ENCODE measurements around the gene RHCG. TPM values are rescaled to one million over a fixed set of nuclear protein-coding genes. Genes with fewer than 3 reads are reported as not detected.

Gene RHCG
- total RNA-seq, 1 experiment from 2014 or later, result 0.28 TPM

GRCh38 chr15:89450076-89451006 is 46.0 kb downstream of the RHCG start:
- Mint-ChIP-seq H3K36me3 (ENCODE audit: insufficient read depth in 1 of 3, low read depth in 3 of 3) (no peaks in the 10 kb centered on the region), H3K9me3 (no peaks in the 10 kb centered on the region; a peak in 1 of 5 replicates), H3K4me3 (no peak overlapping the region), H3K27me3 (ENCODE audit: low read depth) (peaks cover 50% of the 10 kb centered on the region), H3K4me1 (peaks cover 24 to 25% of the 10 kb centered on the region in 2 experiments), H3K27ac (no peak overlapping the region; a peak in 1 of 7 replicates)
- H2BK5ac ChIP-seq (ENCODE audit: insufficient read length, low read length), result no peak overlapping the region
- H3K79me2 ChIP-seq (ENCODE audit: insufficient read depth, low read length), result no peaks in the 10 kb centered on the region
- no peak overlapping the region for H4K91ac ChIP-seq (ENCODE audit: insufficient read length, low read depth, low read length)
- H3K18ac ChIP-seq (ENCODE audit: insufficient read length, low read depth, low read length), result no peak overlapping the region
- no peaks in the 10 kb centered on the region for H3K9me3 ChIP-seq (ENCODE audit: control insufficient read depth, low read depth, low read length)
- no peak overlapping the region for H2AFZ ChIP-seq (ENCODE audit: low read length)
- H3K4ac ChIP-seq (ENCODE audit: low read depth, low read length), result no peak overlapping the region
- no CpG with 5 or more reads among the region's 11 CpGs for WGBS (ENCODE audit: extremely low coverage, insufficient read length, low lambda C conversion rate)
- H2BK20ac ChIP-seq (ENCODE audit: low read depth, low read length, poor library complexity, severe bottlenecking), result no peak overlapping the region
- H3K14ac ChIP-seq (ENCODE audit: insufficient read depth, low read length), result no peak overlapping the region
- H3K79me1 ChIP-seq (ENCODE audit: insufficient read depth, low read depth, low read length, poor library complexity, severe bottlenecking), result no peaks in the 10 kb centered on the region
- H3K56ac ChIP-seq (ENCODE audit: insufficient read length, low read depth, low read length), result no peak overlapping the region
- H4K5ac ChIP-seq (ENCODE audit: insufficient read length, low read depth, low read length), result no peak overlapping the region
- no peak overlapping the region for H4K8ac ChIP-seq (replicated peaks; ENCODE audit: insufficient read length, low read depth, low read length)
- no peak overlapping the region for H3K4me2 ChIP-seq (ENCODE audit: insufficient read depth, insufficient read length, low read length)
- H3K23me2 ChIP-seq (ENCODE audit: insufficient read length, low read depth, low read length, poor library complexity, severe bottlenecking), result no peaks in the 10 kb centered on the region
- H3K23ac ChIP-seq (ENCODE audit: insufficient read length, low read depth, low read length), result no peak overlapping the region
- H2BK12ac ChIP-seq (ENCODE audit: insufficient read length, low read depth, low read length), result no peak overlapping the region
- H2BK15ac ChIP-seq (ENCODE audit: low read depth, low read length), result no peak overlapping the region
- no peak overlapping the region for H3K27ac ChIP-seq (ENCODE audit: insufficient read length, low read depth, low read length)
- TF ChIP-seq, protein P1, sequence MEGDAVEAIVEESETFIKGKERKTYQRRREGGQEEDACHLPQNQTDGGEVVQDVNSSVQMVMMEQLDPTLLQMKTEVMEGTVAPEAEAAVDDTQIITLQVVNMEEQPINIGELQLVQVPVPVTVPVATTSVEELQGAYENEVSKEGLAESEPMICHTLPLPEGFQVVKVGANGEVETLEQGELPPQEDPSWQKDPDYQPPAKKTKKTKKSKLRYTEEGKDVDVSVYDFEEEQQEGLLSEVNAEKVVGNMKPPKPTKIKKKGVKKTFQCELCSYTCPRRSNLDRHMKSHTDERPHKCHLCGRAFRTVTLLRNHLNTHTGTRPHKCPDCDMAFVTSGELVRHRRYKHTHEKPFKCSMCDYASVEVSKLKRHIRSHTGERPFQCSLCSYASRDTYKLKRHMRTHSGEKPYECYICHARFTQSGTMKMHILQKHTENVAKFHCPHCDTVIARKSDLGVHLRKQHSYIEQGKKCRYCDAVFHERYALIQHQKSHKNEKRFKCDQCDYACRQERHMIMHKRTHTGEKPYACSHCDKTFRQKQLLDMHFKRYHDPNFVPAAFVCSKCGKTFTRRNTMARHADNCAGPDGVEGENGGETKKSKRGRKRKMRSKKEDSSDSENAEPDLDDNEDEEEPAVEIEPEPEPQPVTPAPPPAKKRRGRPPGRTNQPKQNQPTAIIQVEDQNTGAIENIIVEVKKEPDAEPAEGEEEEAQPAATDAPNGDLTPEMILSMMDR (conservative IDR thresholded peaks at IDR 0.05), result no peak
- H3K4me1 ChIP-seq (ENCODE audit: insufficient read depth, low read length), result peaks cover under 1% of the 10 kb centered on the region; the same call in 1 of the 2 replicates
- H3T11ph ChIP-seq (ENCODE audit: low read length), result no peak overlapping the region
- H4K20me1 ChIP-seq (ENCODE audit: control insufficient read depth, insufficient read depth, insufficient read length), result no peaks in the 10 kb centered on the region
- H3K9ac ChIP-seq (ENCODE audit: extremely low read depth, insufficient read length, low read length), result no peak overlapping the region
- H2AK5ac ChIP-seq (ENCODE audit: insufficient read length, low read length), result no peak overlapping the region
- DNase-seq, result no peak
- no peak overlapping the region for H2BK120ac ChIP-seq (ENCODE audit: low read depth, low read length, poor library complexity, severe bottlenecking)
- H3K27me3 ChIP-seq (ENCODE audit: insufficient read depth, low read length), result no peaks in the 10 kb centered on the region; the same call in 1 of the 2 replicates

All from H9 (cell line).